ENCODE results near the gene GPBAR1. TPM values are rescaled to one million over a fixed set of nuclear protein-coding genes. Genes with fewer than 3 reads are reported as not detected.

GPBAR1 gene, protein sequence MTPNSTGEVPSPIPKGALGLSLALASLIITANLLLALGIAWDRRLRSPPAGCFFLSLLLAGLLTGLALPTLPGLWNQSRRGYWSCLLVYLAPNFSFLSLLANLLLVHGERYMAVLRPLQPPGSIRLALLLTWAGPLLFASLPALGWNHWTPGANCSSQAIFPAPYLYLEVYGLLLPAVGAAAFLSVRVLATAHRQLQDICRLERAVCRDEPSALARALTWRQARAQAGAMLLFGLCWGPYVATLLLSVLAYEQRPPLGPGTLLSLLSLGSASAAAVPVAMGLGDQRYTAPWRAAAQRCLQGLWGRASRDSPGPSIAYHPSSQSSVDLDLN
- total RNA-seq (ENCODE audit: insufficient read depth, low replicate concordance): 2.4 TPM

DNA sequence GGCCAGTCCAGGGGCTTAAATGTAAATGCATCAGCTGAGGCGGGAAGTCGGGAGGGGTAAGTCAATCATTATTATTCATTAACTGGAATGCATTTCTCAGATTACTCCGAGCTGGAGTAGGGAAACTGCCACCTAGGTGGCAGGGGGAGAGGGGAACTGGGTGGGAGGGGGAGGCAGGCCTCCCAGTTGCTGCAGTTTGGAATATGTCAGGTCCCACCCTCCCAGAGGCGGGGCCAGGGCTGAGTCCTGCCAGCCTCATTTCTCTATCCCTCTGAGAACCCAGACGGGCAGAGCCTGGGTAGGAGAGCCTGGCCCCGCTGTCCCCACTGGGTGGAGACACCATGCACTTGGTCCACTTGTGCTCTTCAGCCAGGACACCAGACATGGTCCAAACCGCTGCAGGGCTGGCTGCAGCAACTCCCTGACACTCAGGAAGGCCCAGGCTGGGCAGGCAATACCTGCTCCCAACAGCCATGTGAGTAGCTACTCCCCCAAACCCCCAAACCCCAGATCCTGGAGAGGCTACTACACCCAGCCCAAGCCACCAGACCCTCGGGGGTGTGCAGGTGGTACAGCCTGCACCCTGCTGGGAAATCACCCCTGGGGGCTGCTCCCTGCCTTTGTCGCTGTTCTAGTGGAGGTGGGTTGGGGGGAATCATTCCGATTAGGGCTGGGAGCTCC, at the start of gene GPBAR1:
TSS of gene GPBAR1 (plus strand) at position 274 of the 681 bp plus-strand sequence. CDS start 1,710 bp downstream, outside the sequence.
- DNase-seq (ENCODE audit: low spot score): peak; percentile 51

DNA sequence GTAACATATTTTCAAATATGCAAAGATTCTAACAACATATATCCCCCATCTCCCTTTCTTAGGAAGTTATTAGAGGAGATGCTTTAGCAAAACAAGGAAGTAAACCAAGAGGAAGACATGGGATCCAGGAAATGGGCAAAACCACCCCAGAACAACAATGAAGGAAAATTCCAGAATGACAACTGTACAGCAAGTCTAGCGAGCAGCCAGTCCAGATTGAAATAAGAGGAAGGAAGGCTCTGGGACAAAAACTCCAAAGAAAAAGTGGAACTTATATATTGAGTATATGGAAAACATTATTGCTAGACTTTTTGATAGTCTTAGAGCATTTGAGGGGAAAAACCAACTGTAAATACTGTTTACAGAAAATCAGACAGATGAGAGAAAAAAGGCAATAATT, 46.7 kb upstream of the GPBAR1 start:
- DNase-seq (ENCODE audit: low spot score): no peak

DNA sequence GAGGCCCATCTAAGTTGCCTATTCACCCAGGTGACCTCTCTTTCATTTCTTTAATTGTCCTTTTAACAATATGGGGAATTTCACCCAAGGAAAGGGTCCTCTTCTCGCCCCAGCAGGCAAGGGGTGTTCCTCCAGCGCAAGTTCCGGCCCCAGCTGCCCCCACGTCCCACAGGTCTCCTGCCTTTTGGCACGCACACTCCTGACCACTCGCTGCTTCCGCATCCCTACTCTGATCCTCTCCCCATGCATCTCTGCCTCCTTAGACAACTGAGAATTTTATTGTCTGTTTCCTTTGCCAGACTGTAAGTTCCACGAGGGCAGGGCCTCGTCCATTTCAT, 44.5 kb upstream of the GPBAR1 start:
- no peak for DNase-seq (ENCODE audit: low spot score)

DNA sequence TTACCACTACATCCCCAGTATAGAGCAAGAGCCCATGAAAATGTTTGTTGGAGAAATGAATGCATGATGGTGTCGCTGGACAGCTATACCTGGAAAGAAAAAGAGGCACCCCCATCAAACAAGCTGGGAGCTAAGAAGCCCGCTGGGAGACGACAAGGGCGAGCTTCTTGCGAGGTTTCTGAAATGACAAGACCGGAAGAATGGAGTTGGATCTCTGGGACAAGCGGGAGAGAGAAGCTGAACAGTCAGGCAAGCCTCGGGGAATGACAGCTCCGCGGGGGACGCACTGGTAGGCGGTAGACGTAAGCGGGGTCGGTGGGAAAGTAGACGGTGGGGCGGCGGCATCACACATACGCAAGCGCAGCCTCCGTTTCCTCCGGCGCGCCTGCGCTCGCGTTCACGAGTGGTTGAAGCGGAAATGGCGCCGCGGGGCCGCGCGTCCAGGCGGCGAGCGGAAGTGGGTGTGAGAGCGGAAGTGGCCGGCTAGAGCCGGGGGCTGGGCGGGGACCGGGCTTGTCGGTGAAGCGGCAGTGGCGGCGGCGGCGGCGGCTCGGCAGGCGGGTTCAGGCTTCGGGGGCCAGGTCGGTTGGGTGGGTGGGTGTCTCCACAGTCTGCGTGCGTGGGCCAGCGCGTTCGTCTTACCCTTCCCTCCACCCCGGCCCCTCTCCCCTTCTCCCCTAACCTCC, 44.0 kb upstream of the GPBAR1 start, which contains the start of gene ARPC2:
TSS of gene ARPC2 (plus strand) at position 516 of the 686 bp plus-strand sequence. CDS start 282 bp downstream, outside the sequence.
- DNase-seq (ENCODE audit: low spot score): peak; percentile 97

DNA sequence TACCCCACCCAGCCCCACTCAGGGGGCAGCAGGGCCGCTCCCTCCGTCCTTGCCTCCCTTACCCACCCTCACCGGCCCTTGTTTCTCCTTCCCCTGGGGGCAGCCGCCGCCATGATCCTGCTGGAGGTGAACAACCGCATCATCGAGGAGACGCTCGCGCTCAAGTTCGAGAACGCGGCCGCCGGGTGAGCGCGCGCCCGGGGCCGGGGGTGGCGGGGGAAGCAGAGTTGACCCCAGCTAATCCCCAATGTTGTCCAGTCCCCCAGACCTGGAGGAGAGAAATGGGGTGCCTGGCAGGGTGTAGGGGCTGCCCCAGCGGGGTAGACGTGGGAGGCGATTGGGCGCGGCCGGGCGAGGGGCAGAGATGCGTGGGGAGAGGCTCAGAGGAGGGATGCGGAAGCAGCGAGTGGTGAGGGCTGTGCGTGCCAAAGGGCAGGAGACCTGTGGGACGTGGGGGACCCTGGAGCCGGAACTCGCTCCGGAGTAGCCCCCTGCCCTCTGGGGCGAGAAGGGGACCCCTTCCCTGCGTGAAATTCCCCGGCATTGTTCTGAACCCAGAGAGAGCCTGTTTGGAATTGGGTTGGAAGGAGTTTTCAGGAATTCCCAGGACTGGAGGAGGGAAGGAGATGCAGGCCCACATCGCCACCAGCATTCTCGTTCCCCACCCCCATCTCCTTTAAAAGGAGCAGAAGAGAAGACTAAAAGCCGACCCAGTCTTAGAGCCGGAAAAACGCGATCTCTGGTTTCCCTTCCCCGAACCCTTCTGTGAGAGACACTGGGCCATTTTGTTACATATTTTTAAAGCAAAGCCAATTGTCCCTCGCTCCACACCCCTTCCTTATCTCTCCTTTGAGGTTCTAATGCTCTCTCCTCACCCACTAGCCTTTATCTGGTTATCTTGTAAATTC, 43.2 kb upstream of the GPBAR1 start:
- peak; percentile 60 for DNase-seq (ENCODE audit: low spot score)

DNA sequence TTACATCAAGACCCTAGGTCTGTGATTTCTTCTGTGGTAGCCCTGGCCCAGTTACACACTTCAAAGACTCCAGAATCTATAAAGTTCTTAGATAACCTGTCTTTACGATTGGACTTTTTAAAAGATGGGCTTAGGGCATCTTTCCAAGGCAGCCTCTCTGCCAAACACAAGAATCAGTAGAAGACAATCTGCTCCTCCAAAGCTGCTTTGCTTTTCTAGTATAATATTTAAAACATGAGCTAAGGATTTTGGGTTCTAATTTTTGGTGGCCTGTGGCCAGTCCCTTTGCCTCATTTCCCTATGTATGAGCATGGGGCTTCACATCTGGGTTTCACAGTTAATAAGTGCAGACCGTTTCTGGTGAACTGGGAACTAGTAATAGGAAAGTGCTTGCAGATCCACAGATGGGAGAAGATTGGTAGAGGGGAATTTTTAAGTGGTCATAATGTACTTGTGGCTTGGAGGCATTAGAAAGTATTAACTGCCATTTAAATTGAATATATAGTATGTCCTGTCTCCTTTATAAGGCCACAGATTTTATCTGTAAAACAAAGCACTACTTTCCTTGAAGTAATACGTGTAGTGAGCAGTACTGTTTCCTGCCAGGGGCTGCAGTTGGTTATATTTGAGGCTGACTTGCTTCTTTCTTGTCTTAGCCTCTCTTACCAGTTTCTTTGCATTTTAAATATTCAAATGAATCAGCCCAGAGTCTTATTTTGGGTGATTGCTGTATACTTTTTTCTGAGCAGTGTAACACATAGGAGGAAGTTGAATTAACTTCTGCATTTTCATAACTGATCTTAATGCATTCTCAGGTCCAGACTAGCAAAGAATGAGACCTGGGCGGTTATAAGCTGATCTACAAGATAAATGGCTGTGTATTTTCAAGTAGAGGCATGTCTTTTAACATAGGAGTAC, 42.3 kb upstream of the GPBAR1 start:
- DNase-seq (ENCODE audit: low spot score): peak; percentile 79

DNA sequence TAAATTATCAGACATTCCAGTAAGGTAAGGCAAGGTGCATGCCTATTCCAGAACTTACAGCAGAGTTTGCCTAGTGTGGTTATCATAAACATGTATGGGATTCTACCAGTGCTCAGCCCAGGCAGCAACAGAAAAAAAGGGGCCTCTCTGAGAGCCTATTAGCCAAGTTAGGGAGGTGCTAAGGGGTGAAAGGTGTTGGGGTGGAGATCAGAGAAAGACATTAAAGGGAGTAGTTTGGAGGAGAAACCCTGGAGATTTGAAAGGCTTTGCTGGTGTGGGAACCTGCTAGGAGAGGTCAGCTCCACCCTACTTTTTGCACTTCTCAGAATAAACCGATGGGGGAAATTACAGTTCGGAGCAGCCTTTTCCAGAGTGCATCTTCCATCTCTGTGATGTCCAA, 40.9 kb upstream of the GPBAR1 start:
- DNase-seq (ENCODE audit: low spot score): no peak

DNA sequence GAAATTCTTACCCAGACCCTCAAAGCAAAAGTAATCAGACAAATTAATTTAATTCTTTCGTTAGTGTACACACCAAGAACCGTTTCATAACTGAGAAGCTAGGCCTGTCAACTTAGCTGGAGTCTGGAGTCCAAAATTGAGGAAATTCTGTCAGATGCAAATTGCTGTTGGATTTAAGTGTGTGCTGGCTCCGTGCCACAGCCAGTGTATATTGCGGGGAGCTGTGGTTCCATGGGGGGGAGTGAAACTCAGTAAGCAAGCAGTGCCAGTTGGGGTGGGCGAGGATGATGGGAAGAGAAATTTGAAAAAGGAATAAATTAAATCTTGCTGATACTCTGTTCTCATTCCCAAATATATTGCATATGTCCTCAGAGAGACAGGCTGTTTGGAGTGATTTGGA, 39.8 kb upstream of the GPBAR1 start:
- DNase-seq (ENCODE audit: low spot score): no peak

DNA sequence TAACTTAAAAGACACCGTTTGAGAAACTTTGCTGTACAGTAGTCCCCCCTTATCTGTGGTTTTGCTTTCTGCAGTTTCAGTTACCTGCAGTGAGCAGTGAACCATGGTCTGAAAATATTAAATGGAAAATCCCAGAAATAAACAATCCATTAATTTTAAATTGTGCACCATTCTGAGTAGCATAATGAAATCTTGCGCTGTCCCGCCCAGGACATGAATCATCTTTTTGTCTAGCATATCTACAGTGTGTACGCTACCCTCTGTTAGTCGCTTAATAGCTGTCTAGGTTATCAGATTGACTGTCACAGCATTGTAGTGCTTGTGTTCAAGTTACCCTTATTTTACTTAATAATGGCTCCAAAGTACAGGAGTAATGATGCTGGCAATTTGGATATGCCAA, 37.8 kb upstream of the GPBAR1 start:
- DNase-seq (ENCODE audit: low spot score): no peak

DNA sequence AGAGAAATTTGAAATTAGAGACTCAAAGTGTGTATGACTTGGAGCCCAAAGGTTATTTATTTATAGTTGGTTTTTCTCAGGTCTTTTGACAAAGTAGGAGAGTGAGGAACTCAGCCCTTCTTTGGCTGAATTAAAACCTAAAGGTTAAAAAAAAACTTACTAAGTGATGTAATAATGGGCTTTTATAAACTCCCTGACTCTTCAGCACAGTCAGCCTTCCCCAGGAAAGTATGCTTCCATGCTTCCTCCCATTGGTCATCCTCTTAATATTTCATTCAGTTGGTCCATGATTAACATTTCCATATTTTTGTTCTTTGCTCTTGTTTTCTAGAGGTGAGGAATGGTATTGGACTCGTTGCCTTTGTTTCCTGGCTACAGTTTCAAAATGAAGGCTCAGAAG, 36.6 kb upstream of the GPBAR1 start:
- no peak for DNase-seq (ENCODE audit: low spot score)

DNA sequence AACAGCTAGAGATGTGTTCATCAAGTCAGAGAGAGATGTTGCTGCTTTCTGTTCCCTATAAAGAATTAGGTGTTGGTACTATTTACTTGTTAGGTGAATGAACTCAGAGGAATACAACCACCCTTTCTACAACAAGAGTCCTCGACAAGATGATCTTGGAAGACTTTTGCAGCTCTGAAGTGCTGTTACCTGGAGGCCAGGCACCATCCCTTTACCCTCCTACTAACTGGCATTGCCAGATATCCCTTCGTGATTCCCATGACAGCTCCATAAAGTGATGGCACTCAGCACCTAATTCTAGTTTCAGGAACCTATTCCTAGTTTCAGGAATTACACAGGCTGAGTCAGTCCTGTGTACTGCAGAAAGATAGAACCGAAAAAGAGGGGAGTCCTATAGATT, 33.9 kb upstream of the GPBAR1 start:
- DNase-seq (ENCODE audit: low spot score): no peak

DNA sequence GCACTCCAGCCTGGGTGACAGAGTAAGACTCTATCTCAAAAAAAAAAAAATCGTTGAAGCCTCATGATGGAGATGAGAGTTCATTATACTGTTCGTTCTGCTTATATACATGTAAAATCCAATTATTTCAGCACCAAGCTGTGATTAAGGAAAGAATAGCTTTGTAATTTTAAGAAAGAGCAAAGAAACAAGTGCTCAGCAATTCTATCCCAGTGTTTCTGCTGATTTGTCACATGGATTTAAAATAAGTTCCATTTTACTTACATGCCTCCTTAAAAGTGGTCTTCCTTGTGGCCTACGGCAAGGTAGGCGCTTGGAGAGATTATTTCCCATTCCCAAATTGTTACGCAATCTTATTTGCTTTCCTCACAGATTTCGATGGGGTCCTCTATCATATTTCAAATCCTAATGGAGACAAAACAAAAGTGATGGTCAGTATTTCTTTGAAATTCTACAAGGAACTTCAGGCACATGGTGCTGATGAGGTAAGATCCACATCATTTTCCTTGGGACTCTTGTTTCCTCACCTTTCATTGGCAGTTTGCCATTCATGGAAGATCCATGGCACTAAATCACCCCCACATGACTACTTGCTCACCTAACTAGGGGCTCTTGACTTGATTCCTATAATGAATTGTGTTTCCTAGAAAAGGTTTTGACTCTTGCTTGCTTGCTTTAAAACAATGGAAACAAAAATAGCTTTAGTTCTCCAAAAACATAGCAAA, 32.3 kb upstream of the GPBAR1 start:
- no peak for DNase-seq (ENCODE audit: low spot score)

DNA sequence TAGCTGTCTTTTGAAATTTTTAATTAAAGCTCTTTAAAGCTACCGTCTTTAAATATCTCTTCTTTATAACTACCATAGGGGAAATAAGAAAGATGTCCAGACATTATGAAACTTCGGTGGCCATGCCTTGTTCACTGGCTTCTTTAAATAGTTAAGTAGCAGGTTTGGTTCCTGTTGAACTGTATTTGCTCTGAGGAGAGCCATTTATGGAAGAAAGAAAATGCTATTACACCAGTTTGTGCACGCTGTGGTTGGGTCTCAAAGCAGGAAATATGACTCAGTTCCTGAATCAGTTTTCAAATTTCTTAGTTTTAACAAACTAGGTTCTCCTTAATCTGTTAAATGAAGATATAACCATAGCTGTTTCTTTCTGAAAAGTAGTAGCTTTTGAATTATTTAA, 31.6 kb upstream of the GPBAR1 start:
- DNase-seq (ENCODE audit: low spot score): peak; percentile 80

DNA sequence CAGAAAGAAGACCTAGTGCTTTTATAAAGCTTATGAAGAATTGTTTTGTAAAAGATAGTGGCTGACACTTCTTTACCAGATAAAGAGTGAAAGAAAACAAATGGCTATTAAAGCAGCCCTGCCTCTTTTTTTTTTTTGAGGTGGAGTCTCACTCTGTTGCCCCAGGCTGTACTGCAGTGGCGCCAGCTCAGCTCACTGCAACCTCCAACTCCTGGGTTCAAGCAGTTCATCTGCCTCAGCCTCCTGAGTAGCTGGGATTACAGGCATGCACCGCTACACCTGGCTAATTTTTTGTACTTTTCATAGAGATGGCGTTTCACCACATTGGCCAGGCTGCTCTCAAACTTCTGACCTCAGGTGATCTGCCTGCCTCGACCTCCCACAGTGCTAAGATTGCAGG, 31.0 kb upstream of the GPBAR1 start:
- no peak for DNase-seq (ENCODE audit: low spot score)

DNA sequence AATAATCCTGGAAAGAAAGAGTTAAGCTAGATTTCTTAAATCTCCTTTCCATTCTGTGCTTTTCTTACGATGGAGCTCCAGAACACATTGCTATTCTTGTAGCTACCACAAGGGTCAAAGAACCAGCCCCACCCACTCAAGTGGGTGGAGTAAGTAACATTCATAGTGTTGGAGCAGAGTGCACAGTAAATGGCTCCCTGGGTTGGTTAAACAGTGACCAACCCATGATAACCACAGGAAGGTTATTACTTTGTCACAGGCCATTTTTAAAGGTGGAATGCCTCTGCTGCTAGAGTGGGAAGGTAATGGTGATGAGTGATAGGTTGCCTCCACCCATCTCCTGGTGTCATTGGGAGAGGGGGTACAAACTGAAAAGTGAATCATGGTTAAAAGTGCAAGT, 29.9 kb upstream of the GPBAR1 start:
- no peak for DNase-seq (ENCODE audit: low spot score)

DNA sequence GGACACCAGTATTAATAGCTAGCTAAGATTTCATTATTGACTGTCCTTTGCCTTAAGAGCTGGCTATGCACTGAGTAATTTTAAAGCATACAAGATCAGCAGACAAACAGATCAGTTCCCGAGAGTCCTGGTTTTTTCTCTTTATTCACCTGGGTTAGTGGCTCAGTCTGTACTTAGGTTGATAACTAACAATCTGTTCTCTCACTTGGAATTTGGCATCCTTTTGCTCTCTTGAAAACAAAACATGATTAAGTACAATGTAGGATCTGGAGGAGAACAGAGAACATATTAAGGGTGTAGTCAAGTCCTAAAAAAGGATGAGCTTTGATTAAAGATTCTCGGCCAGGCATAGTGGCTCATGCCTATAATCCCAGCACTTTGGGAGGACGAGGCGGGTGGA, 27.3 kb upstream of the GPBAR1 start:
- no peak for DNase-seq (ENCODE audit: low spot score)

DNA sequence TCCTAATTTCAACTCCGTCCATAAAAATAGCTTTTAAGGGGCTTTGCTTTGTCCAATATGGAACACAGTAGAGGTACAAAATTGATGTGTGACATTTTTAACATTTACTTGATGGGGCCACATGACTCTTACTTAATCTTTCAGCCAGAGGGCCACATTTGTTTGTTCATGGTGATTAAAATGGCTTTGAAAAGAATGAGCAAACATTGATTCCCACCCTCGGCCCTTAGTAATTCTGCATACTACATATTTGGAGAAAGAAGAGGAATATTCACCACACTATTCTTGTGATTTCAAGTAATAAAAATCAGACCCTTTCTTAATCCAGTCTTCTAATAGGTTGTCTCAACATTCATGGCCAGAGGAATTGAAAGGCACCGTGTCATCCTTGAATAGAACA, 26.3 kb upstream of the GPBAR1 start:
- DNase-seq (ENCODE audit: low spot score): no peak

DNA sequence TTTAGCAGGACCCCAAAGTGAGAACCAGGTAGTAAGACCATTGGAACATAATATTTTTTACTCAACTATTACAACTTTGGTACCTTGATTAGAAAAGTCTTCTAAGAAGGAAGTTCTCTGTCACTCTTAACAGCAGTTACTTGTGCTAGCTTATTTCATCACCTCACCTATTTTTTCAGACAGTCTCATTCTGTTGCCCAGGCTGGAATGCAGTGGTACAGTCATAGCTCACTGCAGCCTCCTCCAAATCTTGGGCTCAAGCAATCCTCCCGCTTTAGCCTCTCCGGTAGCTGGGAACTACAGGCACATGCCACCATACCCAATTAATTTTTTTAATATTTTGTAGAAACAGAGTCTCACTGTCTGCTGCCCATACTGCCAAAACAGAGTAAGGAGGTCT, 25.8 kb upstream of the GPBAR1 start:
- no peak for DNase-seq (ENCODE audit: low spot score)

DNA sequence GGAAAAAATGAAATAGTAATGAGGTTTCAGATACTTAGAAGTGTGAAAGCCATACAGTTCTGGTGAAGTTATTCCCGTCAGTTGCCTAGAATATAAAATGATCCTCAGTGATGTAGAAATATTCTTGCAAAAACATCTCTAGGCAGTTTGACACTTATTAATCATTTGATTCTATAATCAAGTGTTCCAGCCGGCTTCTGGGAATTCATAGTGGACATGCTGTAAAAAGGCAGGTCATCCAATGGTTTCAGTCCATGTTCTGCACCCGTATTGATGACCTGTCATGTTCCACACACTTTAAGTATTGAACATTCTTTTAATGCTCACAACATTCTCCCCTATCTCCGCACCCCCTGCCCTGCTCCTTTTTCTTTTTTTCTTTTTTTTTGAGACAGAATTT, 24.0 kb upstream of the GPBAR1 start:
- no peak for DNase-seq (ENCODE audit: low spot score)

DNA sequence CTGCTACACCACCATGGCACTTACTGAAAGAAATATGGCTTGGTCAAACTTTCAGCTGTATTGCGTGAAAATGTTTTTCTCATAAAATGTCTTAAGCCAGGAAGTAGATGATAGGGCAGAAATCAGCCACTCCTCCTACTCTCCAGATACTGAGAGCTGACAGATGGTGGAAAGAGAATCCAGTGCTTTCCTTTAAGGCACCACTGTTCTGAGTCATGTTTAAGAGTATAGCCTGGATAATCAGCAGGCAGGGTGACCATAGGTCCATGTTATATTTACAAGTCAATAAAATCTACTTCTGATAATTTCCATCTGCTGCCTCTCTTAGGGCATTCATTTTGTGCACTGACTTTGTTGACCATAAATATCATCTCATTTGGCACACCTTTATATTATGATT, 21.9 kb upstream of the GPBAR1 start:
- peak; percentile 52 for DNase-seq (ENCODE audit: low spot score)

All from umbilical cord (tissue), 2 donors.